Aorta (tissue), 5 donors: ENCODE measurements around the gene LIFR. TPM values are rescaled to one million over a fixed set of nuclear protein-coding genes. Genes with fewer than 3 reads are reported as not detected.

Source experiments
- ATAC-seq: fragments of 200-7000 bp; cut with Tn5 transposase; one replicate; pipeline ENCODE4 v1.9.1; 2022; ENCODE audit warnings: moderate library complexity; ENCODE audit not compliant: low FRiP score
- DNase-seq, 2 donors: peaks; one replicate each; pipeline ENCODE4 v3.0.0-alpha.2; 2020
- H3K27ac ChIP-seq, 2 donors: one replicate each; pipeline ENCODE4 v1.5.1; 2013; ENCODE audit warnings: low read length in 2 of 2, mild to moderate bottlenecking in 2 of 2, moderate library complexity in 2 of 2, control low read depth in 1 of 2, inconsistent platforms in 1 of 2, low read depth in 1 of 2
- H3K27me3 ChIP-seq, 2 donors: one replicate each; pipeline ENCODE4 v1.6.1; 2013; ENCODE audit warnings: control low read depth in 1 of 2, low read length in 1 of 2, mild to moderate bottlenecking in 1 of 2, moderate library complexity in 1 of 2; ENCODE audit not compliant: insufficient read depth in 2 of 2, control insufficient read depth in 1 of 2
- H3K36me3 ChIP-seq, 2 donors: one replicate each; pipeline ENCODE4 v1.6.1; 2013; ENCODE audit warnings: control low read depth in 1 of 2, low read length in 1 of 2, mild to moderate bottlenecking in 1 of 2; ENCODE audit not compliant: insufficient read depth in 2 of 2, control insufficient read depth in 1 of 2
- H3K4me1 ChIP-seq, 2 donors: one replicate each; pipeline ENCODE4 v1.6.1; 2013; ENCODE audit warnings: low read length in 2 of 2, control low read depth in 1 of 2, mild to moderate bottlenecking in 1 of 2, moderate library complexity in 1 of 2; ENCODE audit not compliant: insufficient read depth in 2 of 2, control insufficient read depth in 1 of 2
- H3K4me3 ChIP-seq, 2 donors: one replicate each; pipeline ENCODE4 v1.5.1; 2013; ENCODE audit warnings: low read length in 2 of 2, control low read depth in 1 of 2, mild to moderate bottlenecking in 1 of 2
- H3K9me3 ChIP-seq: one replicate; pipeline ENCODE4 v1.6.1; 2013; ENCODE audit warnings: mild to moderate bottlenecking, low read length; ENCODE audit not compliant: control insufficient read depth
- WGBS, 2 donors: extraction: QIAGEN DNeasy Blood & Tissue Kit; methylation state at CpG; one replicate each; pipeline ENCODE4 v1.1.7; 2013; 5-methylcytosine and 5-hydroxymethylcytosine counted together
- intact Hi-C, 2 donors: fragments of 100-400 bp; cut with DNase I; formaldehyde crosslinking; loops; one replicate each; pipeline versions ENCODE4 v1.14.2 to v1.15.0; 2022
- polyA plus RNA-seq, 2 donors: library from polyadenylated mRNA; stranded (reverse); fragments of 200-250 nt; gene quantifications; one replicate each; pipeline ENCODE4 v1.2.3, GENCODE V29; 2013
- total RNA-seq, 2 donors: library from RNA; stranded (reverse); fragmentation: NEBNext Ultra II Directional; extraction: Animal tissue kit (Norgen Biotek cat#: 25700); gene quantifications; one replicate each; pipeline ENCODE4 v1.2.1, GENCODE V29; 2021
- donor health status: healthy with polysubstance abuse.
- donor health status: Bipolar disorder and iron deficiency.
- donor health status: DM: no; HTN: no; CAD: no.
- donor health status: DM: no; HTN: no; CAD: no.
- donor health status: DM: yes; HTN: yes; CAD: no.

Gene LIFR
- total and polyA plus RNA-seq, 4 donors, result 2.4 to 69.6 (median 39.7) TPM

DNA sequence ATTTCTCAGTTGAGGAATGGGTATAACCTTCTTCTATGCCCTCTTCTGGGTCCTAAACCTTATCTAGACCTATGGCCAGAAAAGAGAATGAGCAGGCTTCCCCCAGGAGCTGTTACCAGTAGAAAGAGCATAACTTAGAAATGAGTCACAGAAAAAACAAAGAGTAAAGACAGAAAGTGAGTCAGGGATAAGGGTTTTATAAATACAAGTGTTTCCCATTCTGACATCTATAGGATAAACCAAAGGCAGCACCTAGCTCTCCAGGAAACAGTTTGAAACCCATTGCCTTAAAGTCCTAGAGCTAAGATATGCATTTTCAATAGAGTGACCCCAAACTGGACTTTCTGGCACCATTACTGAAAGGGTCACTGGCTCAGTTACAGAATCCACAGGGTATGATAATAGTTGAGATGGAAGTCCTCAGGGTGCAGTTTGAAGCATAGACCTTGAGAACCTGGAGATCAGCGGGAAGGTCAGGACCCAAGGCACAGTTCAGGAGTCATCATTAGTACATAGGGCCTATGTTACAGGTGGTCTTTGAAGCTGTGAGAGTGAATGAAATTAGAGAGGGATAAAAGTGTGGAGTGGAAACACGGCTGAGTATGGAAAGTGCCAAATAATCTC is 42.7 kb upstream of the LIFR start:
- intact Hi-C loops, result loop anchor here in 1 of 2 donors (5.0 kb wide), 1 partner anchor 47 kb away; no protein-coding TSS in a partner anchor

DNA sequence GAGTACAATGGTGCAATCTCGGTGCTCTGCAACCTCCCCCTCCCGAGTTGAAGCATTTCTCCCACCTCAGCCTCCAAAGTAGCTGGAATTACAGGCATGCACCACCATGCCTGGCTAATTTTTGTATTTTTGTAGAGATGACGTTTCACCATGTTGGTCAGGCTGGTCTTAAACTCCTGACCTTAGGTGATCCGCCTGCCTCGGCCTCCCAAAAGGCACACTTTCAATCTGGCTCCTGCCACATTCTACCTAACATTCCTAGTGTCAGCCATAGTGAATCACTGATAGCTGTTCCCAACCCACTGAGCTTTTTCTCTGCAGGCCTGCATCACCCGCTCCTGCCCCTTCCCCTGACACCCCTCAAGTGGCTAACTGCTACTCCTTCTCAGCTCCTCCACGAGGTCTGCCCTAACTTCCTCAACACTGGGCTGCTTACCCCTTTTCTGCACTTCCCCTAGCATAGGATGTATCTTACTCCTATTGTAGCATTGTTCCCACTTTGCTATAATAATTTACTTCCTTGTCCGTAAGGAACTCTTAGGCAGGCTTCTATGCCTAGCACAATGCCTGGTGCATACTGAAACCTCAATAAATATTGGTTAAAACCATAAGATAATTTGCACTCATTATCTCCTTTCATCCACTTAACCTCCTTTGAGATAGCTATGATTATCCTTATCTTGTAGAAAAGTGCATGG is 42.0 kb upstream of the LIFR start:
- no peak for DNase-seq
- ATAC-seq, result no peak
- Histone ChIP-seq H3K9me3 (no peaks in the 10 kb centered on the region), H3K36me3 (no peaks in the 10 kb centered on the region), H3K4me3 (no peak overlapping the region), H3K27ac (no peak overlapping the region), H3K4me1 (peaks cover 0 to 4% of the 10 kb centered on the region in 2 donors), H3K27me3 (no peaks in the 10 kb centered on the region)
- intact Hi-C loops, result loop anchor here in 1 of 2 donors (5.0 kb wide), 1 partner anchor 46 kb away; no protein-coding TSS in a partner anchor
- 94 to 95% methylated on average over 8 of the region's 8 CpGs for WGBS, 2 donors

More for the DNA sequence above, 42.7 kb upstream of the LIFR start:
- WGBS, 2 donors, result 89% methylated on average over 2 of the region's 2 CpGs
- Histone ChIP-seq H3K27ac (no peak overlapping the region), H3K4me1 (peaks cover 0 to 4% of the 10 kb centered on the region in 2 donors), H3K36me3 (no peaks in the 10 kb centered on the region), H3K27me3 (no peaks in the 10 kb centered on the region), H3K9me3 (no peaks in the 10 kb centered on the region), H3K4me3 (no peak overlapping the region)
- ATAC-seq, result peak; percentile 34
- no peak for DNase-seq

- Histone ChIP-seq H3K9me3 (no peaks in the 10 kb centered on the region), H3K4me3 (no peak overlapping the region), H3K36me3 (no peaks in the 10 kb centered on the region), H3K27ac (no peak overlapping the region), H3K4me1 (peaks cover 0 to 4% of the 10 kb centered on the region in 2 donors), H3K27me3 (no peaks in the 10 kb centered on the region)
- 94 to 100% methylated on average over 2 of the region's 2 CpGs for WGBS, 2 donors
- no peak for ATAC-seq
- DNase-seq, result no peak
- intact Hi-C loops, result loop anchor here in 1 of 2 donors (5.0 kb wide), 1 partner anchor 45 kb away; no protein-coding TSS in a partner anchor
Measured at GRCh38 chr5:38596981-38597380, 40.5 kb upstream of the LIFR start.

DNA sequence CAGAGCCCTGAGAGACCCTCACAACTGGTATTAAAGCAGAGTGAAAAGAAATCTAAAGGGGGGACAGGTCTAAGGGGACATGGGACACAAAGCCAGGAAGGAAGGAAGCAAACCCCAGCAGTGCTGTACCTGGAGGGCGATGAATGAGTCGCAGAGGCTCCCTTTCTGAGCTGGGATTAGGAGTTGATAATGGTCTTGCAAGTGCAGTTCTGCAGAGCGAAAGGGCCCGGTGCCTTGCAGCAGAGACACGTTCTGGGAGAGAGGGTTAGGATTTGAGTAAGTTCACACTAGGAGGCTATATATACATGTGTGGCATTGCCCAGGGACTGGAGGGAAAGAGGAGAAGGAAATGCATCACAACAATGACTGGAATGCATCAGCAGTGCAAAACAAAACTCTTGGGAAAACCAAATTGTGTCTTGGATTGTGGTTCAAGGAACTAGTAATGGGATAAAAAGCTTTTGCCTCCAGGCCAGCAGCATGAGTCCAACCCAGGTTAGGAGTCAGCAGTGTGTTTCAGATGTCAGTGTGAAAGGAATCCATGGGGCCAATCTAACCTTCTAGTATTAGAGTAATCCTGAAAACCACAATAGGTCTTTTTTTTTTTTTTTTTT is 38.8 kb upstream of the LIFR start:
- Histone ChIP-seq H3K4me1 (peaks cover 0 to 1% of the 10 kb centered on the region in 2 donors), H3K36me3 (no peaks in the 10 kb centered on the region), H3K4me3 (no peak overlapping the region), H3K27me3 (no peaks in the 10 kb centered on the region), H3K27ac (no peak overlapping the region), H3K9me3 (no peaks in the 10 kb centered on the region)
- ATAC-seq, result no peak
- intact Hi-C loops, result loop anchor here in 1 of 2 donors (5.0 kb wide), 1 partner anchor 43 kb away; no protein-coding TSS in a partner anchor
- DNase-seq, result no peak
- WGBS, 2 donors, result 72 to 75% methylated on average over 5 of the region's 5 CpGs

GRCh38 chr5:38593959-38594358 is 37.5 kb upstream of the LIFR start:
- H3K4me1 ChIP-seq, result peaks cover 0 to 1% of the 10 kb centered on the region in 2 donors
- ATAC-seq (no peak), DNase-seq (no peak)
- no peak overlapping the region for H3K27ac ChIP-seq
- WGBS, 2 donors, result 89 to 91% methylated on average over 7 of the region's 7 CpGs
- no peaks in the 10 kb centered on the region for H3K9me3 ChIP-seq
- H3K36me3 ChIP-seq, result no peaks in the 10 kb centered on the region
- intact Hi-C loops, result no loop called here
- no peak overlapping the region for H3K4me3 ChIP-seq
- H3K27me3 ChIP-seq, result no peaks in the 10 kb centered on the region

DNA sequence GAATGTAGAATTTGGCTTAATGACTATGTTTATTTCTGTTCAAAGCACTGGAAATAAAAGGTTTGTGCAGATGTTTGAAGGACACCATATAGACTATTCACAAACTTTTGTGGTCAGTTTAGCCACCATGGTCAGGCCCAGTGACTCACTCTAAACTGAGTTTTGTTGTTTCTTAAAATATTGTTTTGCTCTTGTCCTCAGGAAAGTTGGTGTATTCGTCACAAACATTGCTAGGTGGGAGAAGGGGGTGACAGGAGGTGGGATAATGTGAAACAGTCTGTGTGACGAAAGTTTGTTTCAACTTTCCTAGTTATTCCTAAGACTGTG is 35.0 kb upstream of the LIFR start:
- Histone ChIP-seq H3K36me3 (no peaks in the 10 kb centered on the region), H3K4me3 (no peak overlapping the region), H3K4me1 (peaks cover 0 to 1% of the 10 kb centered on the region in 2 donors), H3K27me3 (no peaks in the 10 kb centered on the region), H3K9me3 (no peaks in the 10 kb centered on the region), H3K27ac (no peak overlapping the region)
- WGBS, 2 donors, result 89 to 97% methylated on average over 2 of the region's 2 CpGs
- ATAC-seq (no peak), DNase-seq (no peak)
- intact Hi-C loops, result no loop called here

- H3K4me3 ChIP-seq, result no peak overlapping the region
- no peaks in the 10 kb centered on the region for H3K27me3 ChIP-seq
- 67 to 73% methylated on average over 2 of the region's 2 CpGs for WGBS, 2 donors
- no peak for DNase-seq
- no peaks in the 10 kb centered on the region for H3K9me3 ChIP-seq
- intact Hi-C loops, result no loop called here
- peaks cover 0 to 1% of the 10 kb centered on the region in 2 donors for H3K4me1 ChIP-seq
- H3K27ac ChIP-seq, result no peak overlapping the region
- H3K36me3 ChIP-seq, result no peaks in the 10 kb centered on the region
- no peak for ATAC-seq
Measured at GRCh38 chr5:38590838-38591522, 34.5 kb upstream of the LIFR start.

DNA sequence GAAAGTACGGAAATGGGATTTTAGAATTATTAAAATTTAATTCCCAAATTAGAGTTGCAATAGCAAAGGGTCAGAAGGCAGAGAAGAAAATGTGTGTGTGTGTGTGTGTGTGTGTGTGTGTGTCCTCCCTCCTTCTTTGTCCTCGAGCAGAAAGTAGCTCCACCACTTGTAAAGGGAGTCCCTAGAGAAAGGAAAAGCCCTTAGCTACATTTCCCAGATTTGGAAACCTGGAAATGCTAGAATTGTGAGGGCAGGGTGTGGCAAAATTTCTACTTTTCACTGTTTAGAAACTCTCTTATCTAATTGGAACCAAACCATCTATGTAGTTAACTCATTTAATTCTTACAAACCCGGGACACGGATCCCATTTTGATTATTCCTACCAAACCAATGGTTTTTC is 33.2 kb upstream of the LIFR start:
- intact Hi-C loops, result no loop called here
- ATAC-seq (no peak), DNase-seq (no peak)
- no peaks in the 10 kb centered on the region for H3K9me3 ChIP-seq
- WGBS, 2 donors, result 72 to 80% methylated on average over 4 of the region's 4 CpGs
- H3K4me1 ChIP-seq, result peaks cover 0 to 1% of the 10 kb centered on the region in 2 donors
- no peaks in the 10 kb centered on the region for H3K36me3 ChIP-seq
- H3K27me3 ChIP-seq, result no peaks in the 10 kb centered on the region
- H3K27ac ChIP-seq, result no peak overlapping the region
- H3K4me3 ChIP-seq, result no peak overlapping the region
